Activated CD8-positive, alpha-beta memory T cell treated with anti-CD3 and anti-CD28 coated beads, Interleukin-2, amount 50 U/mL, for 1 hour (primary cell): ENCODE data around the gene NT5DC2.

Experiments used
- DNase-seq: peaks from one replicate; pipeline ENCODE4 v3.0.0-alpha.2; 2020; ENCODE audit errors: extremely low read depth

NT5DC2 gene

DNA sequence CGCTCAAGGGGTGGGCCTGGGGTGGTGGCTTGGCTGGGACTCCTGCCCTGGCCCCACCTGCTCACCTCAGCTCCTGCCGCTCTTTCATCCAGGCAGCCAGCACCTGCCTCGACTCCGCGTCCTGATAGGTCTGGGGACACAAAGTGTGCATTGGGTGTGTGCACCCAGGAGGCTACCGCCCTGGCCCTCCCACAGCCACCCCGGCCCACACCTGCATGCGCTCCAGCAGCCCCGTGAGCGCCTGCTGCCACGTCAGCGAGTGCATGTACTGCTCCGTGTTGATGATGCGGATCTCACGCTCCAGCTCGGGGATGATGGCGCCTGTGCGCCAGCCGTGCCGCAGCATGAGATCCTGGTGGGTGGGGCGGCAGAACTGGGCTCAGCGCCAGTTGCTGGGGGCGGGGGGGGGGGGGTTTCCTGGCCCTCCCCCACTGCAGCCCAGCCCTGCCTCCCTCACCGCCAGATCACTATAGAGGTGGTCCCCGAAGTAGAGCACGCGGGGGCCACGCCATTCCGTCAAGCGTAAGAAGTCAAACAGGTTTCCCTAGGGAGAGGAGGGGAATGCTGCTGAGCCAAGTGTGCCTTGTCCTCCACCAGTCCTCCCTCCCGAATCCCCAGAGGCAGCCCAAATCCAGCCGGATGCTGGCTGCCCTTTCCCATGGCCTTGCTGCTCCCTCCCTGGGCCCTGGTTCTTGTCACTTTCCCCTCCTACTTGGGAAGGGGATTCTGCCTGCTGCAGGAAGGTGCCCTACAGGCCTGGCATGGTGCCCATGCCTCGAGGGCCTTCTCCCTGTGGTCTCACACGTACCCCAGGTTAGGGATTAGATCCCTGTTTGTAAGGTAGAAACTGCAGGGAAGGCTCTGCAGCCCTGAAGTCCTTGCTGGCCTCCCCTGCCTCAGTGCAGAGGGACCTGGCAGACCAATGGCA, 8.6 kb downstream of the NT5DC2 start:
- no peak for DNase-seq

DNA sequence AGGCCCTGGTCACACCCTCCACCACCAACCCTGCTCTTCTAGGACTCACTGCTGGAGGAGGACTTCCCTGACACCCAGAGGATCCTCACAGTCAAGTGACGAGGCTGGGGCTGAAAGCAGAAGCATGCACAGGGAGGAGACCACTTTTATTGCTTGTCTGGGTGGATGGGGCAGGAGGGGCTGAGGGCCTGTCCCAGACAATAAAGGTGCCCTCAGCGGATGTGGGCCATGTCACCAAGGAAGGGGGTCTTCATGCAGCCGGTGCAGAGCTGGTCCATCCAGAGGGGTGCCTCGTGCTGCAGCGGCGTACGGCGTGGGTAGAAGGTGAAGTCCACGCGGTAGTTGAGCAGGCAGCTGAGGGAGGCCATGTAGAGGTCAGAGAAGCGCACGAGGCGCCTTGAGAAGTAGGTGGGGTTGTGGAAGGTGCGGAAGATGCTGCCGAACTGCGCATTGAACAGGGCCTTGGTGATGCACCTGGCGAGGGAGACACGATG, 9.4 kb downstream of the NT5DC2 start:
- no peak for DNase-seq

DNA sequence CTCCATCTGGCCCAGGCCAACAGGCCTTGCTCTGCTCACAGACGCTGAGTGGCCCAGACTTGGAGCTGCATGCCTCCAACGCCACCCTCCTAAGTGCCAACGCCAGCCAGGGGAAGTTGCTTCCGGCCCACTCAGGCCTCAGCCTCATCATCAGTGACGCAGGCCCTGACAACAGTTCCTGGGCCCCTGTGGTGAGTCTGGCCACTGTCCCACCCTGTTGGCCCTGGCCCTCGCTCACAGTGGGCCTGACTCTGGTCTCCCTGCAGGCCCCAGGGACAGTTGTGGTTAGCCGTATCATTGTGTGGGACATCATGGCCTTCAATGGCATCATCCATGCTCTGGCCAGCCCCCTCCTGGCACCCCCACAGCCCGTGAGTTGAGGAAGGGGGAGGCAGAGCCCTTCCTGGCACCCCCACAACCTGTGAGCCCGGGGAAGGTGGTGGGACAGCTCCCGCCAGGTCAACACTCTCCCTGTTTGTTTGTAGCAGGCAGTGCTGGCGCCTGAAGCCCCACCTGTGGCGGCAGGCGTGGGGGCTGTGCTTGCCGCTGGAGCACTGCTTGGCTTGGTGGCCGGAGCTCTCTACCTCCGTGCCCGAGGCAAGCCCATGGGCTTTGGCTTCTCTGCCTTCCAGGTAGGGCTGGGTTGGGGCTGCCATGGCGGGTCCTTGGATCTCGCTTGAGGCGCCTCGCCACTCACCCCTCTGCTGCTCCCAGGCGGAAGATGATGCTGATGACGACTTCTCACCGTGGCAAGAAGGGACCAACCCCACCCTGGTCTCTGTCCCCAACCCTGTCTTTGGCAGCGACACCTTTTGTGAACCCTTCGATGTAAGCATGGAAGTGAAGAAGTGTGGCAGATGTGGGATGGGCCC, 10.0 kb downstream of the NT5DC2 start:
- DNase-seq = no peak

DNA sequence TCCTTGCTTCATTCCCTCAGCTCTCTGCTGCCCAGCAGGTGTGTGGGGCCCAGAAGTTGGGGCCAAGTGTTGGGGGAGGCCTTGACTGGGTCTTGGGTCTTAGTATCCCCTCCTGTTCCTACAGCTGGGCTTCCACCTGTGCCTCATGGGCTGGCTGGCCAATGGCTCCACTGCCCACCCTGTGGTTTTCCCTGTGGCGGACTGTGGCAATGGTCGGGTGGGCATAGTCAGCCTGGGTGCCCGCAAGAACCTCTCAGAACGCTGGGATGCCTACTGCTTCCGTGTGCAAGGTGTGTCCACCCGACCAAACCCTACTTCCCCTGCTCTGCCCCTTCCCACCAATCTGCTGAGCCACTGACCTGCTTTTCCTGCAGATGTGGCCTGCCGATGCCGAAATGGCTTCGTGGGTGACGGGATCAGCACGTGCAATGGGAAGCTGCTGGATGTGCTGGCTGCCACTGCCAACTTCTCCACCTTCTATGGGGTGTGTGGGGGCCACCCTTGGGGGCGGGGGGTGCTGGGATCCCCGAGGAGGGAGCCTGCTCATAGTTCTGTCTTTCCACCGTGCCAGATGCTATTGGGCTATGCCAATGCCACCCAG, 10.9 kb downstream of the NT5DC2 start:
- no peak for DNase-seq

DNA sequence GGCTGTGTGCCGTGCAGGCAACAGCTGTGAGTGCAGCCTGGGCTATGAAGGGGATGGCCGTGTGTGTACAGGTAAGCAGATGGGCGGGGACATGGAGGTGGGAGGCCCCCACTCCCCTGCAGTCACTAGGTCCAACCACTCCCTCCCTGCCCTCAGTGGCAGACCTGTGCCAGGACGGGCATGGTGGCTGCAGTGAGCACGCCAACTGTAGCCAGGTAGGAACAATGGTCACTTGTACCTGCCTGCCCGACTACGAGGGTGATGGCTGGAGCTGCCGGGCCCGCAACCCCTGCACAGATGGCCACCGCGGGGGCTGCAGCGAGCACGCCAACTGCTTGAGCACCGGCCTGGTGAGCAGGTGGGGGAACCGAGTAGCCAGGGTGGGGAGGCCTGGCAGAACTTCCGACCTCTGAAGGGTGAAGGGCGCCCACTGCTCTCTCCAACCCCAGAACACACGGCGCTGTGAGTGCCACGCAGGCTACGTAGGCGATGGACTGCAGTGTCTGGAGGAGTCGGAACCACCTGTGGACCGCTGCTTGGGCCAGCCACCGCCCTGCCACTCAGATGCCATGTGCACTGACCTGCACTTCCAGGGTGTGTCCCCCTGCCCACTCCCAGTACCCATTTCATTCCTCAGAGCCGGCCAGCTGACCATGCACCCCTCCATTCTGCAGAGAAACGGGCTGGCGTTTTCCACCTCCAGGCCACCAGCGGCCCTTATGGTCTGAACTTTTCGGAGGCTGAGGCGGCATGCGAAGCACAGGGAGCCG, 11.6 kb downstream of the NT5DC2 start:
- DNase-seq = no peak

DNA sequence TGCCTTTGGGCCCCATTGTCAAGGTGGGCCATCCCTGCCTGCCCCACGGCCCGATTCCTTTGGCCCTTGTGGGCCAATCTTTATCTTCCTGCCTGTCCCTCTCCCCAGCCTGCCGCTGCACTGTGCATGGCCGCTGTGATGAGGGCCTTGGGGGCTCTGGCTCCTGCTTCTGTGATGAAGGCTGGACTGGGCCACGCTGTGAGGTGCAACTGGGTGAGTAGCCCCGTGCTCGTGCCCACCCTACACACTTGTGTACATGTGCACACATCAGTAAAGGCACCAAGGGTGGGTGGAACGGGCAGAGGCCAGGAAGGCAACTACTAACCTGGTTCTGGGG, 12.2 kb downstream of the NT5DC2 start:
- no peak for DNase-seq

DNA sequence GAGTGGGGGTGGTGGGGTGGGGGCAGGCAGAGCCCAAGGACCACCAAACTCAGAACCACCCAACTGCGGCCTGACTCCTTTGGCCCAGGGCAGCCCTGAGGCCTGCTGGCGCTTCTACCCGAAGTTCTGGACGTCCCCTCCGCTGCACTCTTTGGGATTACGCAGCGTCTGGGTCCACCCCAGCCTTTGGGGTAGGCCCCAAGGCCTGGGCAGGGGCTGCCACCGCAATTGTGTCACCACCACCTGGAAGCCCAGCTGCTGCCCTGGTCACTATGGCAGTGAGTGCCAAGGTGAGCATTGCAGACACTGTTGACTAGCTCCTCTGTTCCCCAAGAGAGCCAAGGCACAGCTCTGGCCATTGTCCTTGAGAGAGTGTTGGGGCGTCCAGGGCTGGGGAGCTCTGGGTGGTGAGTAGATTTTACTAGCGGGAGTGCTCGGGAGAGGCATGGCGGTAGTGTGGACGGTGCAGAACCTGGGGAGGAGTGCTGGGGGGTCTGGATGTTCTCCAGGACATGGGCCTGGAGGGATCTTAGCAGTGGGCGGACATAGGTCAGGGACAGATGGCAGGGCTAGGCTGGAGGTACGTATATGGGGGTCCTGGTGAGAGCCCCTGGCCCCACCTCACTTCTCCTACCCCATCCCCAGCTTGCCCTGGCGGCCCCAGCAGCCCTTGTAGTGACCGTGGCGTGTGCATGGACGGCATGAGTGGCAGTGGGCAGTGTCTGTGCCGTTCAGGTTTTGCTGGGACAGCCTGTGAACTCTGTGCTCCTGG, 12.8 kb downstream of the NT5DC2 start:
- DNase-seq = no peak

DNA sequence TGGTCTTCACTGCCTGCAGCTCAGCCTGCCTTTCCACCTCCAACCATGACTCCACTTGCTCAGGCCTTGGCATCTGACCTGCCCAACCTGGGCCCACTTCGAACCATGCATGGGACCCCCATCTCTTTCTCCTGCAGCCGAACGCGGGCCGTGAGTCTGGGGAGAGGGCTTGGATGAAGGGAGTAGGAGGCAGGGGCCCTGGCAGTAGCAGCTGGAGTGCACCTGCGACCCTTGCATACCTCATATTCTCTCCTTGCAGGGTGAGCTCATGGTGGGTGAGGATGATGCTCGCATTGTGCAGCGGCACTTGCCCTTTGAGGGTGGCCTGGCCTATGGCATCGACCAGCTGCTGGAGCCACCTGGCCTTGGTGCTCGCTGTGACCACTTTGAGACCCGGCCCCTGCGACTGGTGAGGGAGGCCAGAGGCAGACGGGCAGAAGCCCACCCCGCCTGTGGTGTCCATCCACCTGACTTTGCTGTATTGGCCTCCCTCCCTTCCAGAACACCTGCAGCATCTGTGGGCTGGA, 13.5 kb downstream of the NT5DC2 start:
- DNase-seq = no peak

DNA sequence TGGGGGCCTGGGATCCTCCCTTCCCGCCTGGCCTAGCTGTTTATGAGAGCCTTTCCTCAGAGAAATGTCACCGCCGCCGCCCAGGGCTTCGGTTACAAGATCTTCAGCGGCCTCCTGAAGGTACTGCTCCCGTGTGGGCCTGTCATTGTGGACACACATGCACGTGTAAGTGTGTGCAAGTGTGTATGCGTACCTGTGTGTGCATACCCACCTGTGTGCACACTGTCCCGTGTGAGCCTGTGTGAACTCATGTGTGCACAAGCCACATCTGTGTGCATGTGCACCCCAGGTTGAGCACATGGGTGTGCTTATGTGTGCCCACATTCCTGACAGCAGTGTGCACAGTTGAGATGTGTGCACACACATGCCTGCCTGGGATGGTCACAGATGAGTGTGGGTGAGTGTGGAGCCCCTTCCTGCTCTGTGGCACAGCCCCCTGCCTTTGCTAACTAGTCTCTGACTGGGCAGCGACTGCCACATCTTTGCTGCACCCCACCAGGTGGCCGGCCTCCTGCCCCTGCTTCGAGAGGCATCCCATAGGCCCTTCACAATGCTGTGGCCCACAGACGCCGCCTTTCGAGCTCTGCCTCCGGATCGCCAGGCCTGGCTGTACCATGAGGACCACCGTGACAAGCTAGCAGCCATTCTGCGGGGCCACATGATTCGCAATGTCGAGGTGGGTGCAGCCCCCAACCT, 14.1 kb downstream of the NT5DC2 start:
- DNase-seq = no peak

DNA sequence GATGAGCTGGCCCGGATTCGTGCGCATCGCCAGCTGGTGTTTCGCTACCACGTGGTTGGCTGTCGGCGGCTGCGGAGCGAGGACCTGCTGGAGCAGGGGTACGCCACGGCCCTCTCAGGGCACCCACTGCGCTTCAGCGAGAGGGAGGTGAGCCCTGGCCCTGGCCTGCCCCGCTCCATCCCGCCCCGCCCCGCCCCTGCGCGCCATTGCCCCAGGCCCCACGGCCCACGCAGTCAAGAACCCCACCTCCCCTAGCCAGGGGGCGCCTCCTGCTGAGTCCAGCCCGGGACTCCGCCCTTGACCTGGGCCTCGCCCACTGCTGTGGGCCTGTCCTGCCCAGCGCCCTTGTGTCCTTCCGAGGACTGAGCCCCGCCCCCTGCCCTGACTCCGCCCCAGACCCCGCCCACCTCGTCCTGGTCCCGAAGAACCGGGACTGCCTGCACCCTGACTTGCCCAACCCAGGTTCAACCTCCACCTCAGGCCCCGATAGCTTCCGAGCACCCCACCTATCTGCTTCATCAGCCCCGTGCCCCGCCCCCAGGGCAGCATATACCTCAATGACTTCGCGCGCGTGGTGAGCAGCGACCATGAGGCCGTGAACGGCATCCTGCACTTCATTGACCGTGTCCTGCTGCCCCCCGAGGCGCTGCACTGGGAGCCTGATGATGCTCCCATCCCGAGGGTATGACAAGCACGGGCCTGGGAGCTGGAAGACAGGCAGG, 14.8 kb downstream of the NT5DC2 start:
- no peak for DNase-seq

DNA sequence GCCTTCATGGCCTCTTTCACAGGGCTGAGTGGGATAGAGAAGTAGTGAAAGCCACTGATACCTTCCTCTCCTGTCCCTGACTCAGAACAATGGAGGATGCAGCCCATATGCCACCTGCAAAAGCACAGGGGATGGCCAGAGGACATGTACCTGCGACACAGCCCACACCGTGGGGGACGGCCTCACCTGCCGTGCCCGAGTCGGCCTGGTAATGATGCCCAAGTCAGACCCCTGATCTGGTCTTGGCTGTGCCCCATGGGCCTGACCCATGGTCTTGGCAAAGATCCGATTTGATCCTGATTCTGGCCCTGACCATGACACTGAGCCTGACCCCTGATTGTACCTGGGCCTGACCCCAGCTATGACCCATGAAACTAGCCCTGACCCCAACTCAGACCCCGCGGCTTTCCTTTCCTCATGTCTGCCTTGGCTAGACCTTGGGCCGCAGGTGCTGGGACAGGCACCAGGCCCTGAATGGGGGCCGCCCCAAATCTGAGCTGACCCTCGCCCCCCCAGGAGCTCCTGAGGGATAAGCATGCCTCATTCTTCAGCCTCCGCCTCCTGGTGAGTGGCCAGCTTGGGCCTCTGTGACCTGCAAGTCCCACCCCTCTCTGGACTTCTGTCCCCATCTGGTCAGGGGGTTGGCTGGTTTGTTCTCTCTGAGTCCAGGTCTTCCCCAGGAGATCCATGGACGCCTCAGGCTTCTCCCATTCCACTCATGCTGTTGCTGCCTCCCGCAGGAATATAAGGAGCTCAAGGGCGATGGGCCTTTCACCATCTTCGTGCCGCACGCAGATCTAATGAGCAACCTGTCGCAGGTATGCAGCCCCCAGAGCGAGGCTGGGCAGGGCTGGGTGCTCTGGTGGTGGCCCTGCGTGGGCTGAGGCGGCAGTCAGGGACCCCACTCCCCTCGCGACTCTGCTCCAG, 15.6 kb downstream of the NT5DC2 start:
- DNase-seq = no peak

DNA sequence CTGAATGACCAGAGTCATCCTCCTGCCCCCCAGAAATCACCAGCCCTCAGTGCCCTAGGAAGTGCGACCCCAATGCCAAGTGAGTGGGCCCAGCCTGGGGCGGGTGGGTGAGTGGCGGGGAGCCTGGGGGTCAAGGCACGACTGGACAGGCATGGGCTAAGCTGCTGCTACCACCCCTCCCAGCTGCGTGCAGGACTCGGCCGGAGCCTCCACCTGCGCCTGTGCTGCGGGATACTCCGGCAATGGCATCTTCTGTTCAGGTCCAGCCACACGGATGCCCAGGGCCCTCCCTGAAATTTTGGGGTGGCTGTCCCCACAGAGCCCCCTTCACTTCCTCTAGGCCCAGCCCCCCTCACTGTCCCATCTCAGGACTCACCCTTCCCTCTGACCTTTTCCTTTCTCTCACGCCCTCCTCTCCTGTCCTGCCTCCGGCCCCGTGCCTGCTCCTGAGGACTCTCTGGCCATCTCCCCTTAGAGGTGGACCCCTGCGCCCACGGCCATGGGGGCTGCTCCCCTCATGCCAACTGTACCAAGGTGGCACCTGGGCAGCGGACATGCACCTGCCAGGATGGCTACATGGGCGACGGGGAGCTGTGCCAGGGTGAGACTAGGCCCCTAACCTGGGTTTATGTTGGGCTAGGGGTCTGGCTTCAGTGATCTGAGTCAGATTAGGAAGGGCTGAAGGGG, 17.0 kb downstream of the NT5DC2 start:
- no peak for DNase-seq

DNA sequence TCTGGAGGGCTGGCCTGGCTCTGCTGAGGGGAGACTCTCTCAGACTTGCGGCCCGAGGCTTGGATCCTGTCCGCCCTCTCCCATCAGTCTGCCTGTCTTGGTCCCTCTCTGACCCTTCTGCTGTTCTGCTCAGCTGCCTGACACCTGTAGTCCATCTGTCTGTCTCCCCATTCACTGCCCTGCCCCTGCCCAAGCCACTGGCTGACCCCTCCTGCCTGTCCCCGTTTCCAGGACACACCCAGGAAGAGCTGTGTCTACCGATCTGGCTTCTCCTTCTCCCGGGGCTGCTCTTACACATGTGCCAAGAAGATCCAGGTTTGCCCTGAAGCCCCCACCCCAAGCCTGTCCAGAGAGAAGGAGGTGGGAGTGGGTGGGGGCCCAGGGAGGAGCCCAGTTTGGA, 18.5 kb downstream of the NT5DC2 start:
- no peak for DNase-seq

DNA sequence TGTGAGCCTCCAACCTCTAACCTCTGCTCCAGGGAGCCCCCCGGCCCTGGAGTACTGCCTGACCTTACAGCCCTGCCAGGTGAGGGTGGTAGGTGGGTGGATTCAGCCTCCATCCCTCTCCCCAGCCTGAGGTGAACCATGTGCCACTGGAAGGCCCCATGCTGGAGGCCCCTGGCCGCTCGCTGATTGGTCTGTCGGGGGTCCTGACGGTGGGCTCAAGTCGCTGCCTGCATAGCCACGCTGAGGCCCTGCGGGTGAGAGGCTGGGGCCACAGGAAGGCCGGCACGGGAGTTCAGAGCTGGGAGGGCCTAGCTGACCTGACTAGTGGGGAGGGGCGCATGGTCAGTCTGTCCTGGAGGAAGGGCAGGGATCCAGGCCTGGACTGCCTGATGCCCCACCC, 19.1 kb downstream of the NT5DC2 start:
- no peak for DNase-seq

DNA sequence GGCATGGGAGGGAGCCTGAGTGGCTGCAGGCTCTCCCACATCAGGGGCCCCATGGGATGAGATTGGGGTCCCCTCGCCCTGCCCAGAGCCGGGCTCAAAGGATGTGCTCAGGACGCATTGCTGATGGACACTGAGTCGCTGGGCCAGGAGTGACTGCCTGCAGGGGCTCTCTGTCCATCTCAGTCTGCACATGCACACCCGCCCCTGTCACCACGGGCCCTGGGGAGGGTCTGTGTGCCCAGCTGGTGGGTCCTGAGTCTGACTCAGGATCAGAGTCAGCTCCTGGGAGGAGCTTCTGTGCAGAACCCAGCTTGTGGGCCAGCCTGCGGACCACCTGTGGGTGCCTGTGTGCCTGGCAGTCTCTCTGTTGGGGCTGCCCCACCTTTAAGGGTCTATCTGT, 20.4 kb downstream of the NT5DC2 start:
- no peak for DNase-seq

DNA sequence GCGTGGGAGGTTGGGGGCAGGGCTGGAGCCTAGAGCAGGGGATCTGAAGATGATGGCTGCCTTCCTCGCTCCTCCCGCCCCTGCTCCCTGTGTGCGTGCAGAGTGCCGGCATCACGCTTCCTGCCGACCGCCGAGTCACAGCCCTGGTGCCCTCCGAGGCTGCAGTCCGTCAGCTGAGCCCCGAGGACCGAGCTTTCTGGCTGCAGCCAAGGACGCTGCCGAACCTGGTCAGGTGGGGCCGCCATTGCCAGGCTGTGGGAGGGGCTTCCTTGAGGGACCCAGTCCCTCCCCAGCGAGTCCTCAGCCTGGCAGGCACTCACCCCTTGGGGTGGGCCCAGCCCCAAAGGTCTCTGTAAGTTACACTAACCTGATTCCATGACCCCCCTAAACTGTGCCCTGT, 20.9 kb downstream of the NT5DC2 start:
- DNase-seq = no peak

DNA sequence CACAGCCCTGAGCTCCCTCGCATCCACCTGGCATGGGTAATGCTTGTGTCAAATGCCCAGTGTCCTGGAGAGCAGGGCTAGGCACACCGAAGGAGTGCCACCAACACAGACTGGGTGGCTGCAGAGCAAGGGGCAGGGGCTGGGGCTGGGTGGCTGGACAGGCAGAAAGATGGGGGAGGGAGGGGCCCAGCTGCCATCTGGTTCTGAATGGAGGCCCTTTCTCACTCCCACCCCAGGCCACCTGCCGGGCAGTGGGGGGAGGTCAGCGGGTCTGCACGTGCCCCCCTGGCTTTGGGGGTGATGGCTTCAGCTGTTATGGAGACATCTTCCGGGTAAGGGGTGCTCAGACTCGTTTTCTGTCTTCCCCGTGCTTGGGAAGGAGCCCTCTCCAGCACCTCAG, 21.6 kb downstream of the NT5DC2 start:
- no peak for DNase-seq

DNA sequence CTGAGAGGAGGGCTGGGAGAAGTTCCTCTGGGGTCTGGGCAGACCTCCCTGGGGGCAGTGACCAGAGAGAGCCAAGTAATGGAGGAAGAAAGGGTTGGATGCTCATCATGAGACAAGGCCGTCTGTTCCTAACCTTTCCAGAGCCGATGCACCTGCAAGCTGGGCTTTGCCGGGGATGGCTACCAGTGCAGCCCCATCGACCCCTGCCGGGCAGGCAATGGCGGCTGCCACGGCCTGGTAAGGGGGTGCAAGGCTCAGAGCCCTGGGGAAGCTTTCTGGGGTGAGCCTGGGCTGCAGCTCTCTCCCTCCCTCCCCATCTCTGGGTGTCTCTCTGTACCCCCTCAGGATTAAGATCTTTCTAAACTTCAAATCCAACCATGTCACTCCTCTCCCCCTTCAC, 22.1 kb downstream of the NT5DC2 start:
- no peak for DNase-seq
